AG20443 (cell line): ENCODE results near the gene ZNF221.

Source experiments
- DNase-seq: peaks from one replicate; pipeline ENCODE4 v3.0.0; 2012; ENCODE audit warnings: low spot score, mixed read lengths

The ZNF221 gene

GRCh38 chr19:43957891-43958290 lies 6.9 kb downstream of the ZNF221 start:
- DNase-seq = peak; percentile 65

DNA sequence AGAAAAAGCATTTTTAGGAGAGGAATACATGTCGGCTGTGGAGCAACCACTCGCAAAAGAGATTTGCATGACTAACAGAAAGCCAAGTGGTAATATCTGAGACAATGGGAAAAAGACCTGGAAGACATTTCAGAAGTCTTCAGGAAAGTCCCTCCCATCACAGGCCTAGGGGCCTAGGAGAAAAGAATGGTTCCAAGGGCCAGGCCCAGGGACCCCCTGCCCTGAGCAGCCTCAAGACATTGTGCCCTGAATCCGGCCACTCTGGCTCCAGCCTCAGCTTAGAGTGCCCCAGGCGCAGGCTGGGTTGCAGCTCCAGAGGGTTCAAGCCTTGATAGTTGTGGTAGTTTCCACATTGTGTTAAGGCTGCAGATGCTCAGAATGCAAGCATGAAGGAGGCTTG lies 9.4 kb downstream of the ZNF221 start:
- DNase-seq = no peak

- no peak for DNase-seq
Observed at GRCh38 chr19:43966079-43966694, 15.2 kb downstream of the ZNF221 start.

GRCh38 chr19:43976732-43977131 lies 25.7 kb downstream of the ZNF221 start:
- no peak for DNase-seq

GRCh38 chr19:43983544-43983911 lies 32.5 kb downstream of the ZNF221 start:
- DNase-seq = no peak

DNA sequence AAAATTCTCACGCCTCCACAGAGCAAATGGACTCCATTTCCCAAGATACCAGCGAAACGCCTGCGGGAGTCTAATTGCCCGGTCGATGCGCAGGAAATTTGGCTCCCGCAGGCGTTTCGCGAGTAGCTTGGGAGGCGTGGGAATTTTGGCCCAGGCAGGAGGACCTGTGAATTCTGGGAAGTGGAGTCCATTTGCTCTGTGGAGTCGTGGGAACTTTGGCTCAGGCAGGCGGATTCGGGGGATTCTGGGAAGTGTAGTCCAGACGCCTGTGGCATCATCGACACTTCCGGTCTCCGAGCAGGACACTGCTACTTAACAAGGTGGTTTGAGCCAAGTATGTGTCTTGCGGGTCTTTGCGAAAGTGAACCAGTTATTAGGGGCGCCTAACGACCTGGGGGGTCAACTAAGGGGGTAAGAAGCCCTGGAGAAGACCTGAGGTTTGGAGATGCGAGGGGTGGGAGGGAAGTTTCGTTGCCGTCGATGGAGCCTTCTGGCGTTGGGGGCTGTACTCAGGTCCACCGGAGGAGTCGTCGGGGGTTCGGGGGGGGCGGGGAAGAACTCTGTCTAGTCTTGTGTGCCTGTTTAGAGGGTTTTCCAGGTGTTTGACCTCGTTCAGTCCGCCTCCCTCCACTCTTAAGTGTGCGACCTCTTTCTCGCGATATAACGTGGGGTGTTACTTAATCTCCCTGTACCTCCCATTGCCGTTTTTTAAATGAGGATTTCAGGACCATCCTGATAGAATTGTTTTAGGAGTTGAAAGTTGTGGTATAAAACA lies 33.1 kb downstream of the ZNF221 start, which contains the start of gene ZNF155:
Gene ZNF155, plus strand, starts transcription at position 277 of the 775 bp plus-strand sequence. CDS start 4,356 bp downstream, outside the sequence.
- peak; percentile 95 for DNase-seq

- peak; percentile 56 for DNase-seq
Observed at GRCh38 chr19:43984687-43985000, 33.6 kb downstream of the ZNF221 start.

GRCh38 chr19:43997631-43998290 lies 46.7 kb downstream of the ZNF221 start:
- peak; percentile 10 for DNase-seq

DNA sequence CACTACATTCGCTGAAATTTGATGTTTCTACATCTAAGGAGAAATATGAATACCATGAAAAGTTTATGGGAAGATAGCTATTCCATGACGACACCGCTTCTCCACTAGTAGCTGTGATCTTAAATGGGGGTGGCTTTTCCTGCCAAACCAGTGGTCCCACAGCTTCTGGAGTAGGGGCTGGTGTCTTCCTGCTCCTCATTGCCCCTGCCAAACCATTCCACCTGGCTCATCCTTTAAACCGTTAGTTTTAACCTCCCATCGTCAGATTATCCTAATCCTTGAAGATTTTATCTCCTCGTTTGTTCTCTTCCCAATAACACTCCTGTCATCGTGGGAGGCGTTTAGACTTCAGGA lies 51.2 kb downstream of the ZNF221 start:
- DNase-seq = peak; percentile 17

DNA sequence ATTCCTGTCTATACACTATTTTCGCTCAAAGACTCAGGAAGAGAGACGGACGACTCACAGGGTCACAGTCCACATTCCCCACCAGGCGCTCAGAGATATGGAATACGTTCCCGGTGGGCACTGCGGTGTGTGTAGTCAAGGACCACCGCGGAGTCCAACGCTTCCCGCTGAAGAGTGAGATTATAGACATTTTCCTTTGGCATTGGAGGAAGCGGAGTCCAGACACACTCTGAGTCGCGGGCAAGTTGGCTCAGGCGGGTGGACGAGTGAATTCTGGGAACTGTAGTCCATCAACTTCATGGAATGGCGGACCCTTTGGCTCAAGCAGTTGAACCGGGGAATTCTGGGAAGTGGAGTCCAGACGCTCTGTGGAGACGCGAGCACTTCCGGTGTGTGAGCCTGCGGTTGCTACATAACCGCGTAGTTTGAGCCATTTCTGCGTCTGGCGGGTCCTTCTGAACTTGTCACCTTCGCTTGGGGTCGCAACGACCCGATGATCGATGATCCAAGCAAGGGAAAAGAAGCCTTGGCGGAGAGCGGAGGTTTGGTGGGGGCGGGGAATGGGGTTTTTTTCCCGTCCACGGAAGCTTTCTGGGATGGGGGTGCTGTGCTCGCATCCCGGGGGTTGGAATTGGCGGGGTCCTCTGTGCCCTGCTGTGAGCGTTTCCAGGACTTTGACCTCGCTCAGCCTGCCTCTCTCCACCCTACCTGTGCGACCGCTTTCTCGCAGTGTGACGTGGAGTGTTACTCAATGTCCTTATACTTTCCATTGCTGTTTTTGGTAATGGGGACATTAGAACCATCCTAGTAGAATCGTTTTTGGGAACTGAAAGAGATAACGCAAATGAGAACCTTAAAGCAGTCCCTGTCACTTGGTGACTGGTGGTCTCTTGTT lies 51.8 kb downstream of the ZNF221 start, which contains the start of gene ZNF230:
Gene ZNF230, plus strand, starts transcription at position 392 of the 895 bp plus-strand sequence. CDS start 4,122 bp downstream, outside the sequence.
- peak; percentile 95 for DNase-seq

- DNase-seq = peak; percentile 20
Observed at GRCh38 chr19:44003461-44004009, 52.5 kb downstream of the ZNF221 start.

GRCh38 chr19:44005973-44006372 lies 54.9 kb downstream of the ZNF221 start:
- no peak for DNase-seq

- DNase-seq = no peak
Observed at GRCh38 chr19:44007473-44007872, 56.4 kb downstream of the ZNF221 start.

GRCh38 chr19:44010468-44010867 lies 59.4 kb downstream of the ZNF221 start:
- no peak for DNase-seq
